ENCODE results near the gene FER1L5.

Gene FER1L5

DNA sequence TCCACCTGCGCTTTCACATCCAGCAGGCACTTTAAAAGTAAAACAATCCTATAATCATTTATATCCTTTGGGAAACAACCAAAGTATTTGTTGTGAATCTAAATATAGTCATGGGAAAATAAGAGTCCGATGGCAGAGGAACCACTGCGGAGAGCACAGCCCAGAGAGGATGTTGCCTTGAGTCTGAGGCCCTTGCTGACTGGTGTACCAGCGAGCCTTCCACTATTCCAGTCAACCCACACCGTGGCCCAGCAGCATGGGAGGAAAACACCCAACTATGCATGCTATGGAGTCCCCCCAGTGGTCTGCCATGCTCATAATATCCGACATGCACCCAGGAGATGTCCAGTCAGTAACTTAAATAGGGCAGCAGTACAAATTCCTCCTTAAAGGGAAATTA lies 26.0 kb upstream of the FER1L5 start:
- TF ChIP-seq, protein P1, sequence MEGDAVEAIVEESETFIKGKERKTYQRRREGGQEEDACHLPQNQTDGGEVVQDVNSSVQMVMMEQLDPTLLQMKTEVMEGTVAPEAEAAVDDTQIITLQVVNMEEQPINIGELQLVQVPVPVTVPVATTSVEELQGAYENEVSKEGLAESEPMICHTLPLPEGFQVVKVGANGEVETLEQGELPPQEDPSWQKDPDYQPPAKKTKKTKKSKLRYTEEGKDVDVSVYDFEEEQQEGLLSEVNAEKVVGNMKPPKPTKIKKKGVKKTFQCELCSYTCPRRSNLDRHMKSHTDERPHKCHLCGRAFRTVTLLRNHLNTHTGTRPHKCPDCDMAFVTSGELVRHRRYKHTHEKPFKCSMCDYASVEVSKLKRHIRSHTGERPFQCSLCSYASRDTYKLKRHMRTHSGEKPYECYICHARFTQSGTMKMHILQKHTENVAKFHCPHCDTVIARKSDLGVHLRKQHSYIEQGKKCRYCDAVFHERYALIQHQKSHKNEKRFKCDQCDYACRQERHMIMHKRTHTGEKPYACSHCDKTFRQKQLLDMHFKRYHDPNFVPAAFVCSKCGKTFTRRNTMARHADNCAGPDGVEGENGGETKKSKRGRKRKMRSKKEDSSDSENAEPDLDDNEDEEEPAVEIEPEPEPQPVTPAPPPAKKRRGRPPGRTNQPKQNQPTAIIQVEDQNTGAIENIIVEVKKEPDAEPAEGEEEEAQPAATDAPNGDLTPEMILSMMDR (IDR thresholded peaks at IDR 0.05; ENCODE audit: insufficient read depth, low read length, poor library complexity, severe bottlenecking): no peak
- H3K36me3 ChIP-seq (ENCODE audit: control insufficient read depth, insufficient read depth, low read length): peaks cover 16% of the 10 kb centered on the region
- no peak overlapping the region for H3K4me3 ChIP-seq (replicated peaks; ENCODE audit: low read depth, low read length)
- no peaks in the 10 kb centered on the region for H3K27me3 ChIP-seq (replicated peaks; ENCODE audit: control insufficient read depth, insufficient read depth, low read length)
- DNase-seq (ENCODE audit: extremely low read depth, insufficient read length): no peak

DNA sequence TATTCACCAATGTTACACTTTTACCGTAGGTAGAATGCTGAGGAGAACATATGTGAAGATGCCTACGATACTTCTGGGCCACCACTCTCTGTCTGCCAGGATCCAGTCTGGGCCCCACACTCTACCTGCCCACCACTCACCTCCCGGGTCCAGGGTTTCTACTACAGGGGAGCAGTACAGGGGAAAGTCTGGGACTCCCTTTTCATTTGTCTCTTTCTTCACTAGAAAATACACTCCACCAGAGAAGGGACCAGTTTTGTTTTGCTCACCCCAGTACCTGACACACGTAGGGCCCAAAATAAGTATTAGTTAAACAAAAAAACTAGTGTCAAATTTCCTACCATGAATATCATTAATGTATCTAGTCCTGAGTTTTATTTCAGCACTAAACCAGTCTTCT lies 25.6 kb upstream of the FER1L5 start:
- Histone ChIP-seq H3K27me3 (replicated peaks; ENCODE audit: control insufficient read depth, insufficient read depth, low read length) (no peaks in the 10 kb centered on the region), H3K36me3 (ENCODE audit: control insufficient read depth, insufficient read depth, low read length) (peaks cover 16% of the 10 kb centered on the region), H3K4me3 (replicated peaks; ENCODE audit: low read depth, low read length) (no peak overlapping the region)
- TF ChIP-seq, protein P1 (IDR thresholded peaks at IDR 0.05; ENCODE audit: insufficient read depth, low read length, poor library complexity, severe bottlenecking): no peak
- no peak for DNase-seq (ENCODE audit: extremely low read depth, insufficient read length)

DNA sequence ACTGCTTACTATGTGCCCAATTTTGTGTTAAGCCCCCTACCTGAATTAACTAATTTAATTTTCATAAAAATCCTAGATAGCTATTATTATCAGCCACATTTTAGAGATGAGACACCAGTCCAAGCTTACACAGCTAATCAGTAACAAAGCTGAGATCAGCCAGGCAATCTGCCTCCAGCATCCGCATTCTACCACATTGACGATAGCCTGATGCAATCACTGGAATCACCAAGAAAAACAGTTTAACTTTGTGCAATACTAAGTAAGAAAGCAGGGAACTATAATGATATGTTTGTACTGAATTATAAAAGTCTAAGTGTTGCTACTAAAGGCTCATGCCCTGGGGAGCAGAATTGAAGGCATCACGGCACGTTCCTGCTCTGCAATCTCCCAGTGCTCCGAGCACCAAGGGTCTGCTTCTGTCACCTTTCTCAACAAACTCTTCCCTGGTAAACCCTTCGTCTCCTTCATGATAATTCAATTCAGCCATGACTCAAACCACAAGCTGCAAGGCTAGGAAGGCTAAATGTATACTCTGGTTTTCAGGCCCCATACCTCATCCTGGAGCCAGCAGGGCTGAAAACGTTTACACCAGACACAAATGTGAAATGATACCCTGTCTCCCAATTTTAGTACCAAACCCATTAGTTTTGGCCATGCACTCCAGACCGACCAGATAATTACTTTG lies 23.8 kb upstream of the FER1L5 start:
- DNase-seq (ENCODE audit: extremely low read depth, insufficient read length): no peak
- TF ChIP-seq, protein P1 (IDR thresholded peaks at IDR 0.05; ENCODE audit: insufficient read depth, low read length, poor library complexity, severe bottlenecking): no peak
- Histone ChIP-seq H3K4me3 (replicated peaks; ENCODE audit: low read depth, low read length) (no peak overlapping the region), H3K36me3 (ENCODE audit: control insufficient read depth, insufficient read depth, low read length) (peaks cover 12% of the 10 kb centered on the region), H3K27me3 (replicated peaks; ENCODE audit: control insufficient read depth, insufficient read depth, low read length) (no peaks in the 10 kb centered on the region)

DNA sequence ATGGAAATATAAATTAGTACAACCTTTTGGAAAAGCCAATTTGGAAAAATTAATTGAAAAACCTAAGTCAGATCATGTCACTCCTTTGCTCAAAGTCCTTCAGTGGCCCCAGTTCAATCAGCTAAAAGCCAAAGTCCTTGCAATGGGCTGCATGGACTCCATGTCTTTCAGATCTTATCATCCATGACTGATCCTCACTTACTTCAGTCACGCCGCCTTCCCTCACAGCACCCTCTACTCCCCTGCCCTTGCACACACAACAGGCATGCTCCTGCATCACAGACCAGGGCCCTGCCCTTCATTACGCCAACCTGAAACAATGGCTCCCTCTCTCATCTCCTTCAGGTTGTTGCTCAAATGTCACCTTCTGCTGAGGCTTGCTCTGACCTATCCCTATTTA lies 20.0 kb upstream of the FER1L5 start:
- no peak overlapping the region for H3K4me3 ChIP-seq (replicated peaks; ENCODE audit: low read depth, low read length)
- H3K36me3 ChIP-seq (ENCODE audit: control insufficient read depth, insufficient read depth, low read length): peaks cover 10% of the 10 kb centered on the region
- TF ChIP-seq, protein P1 (IDR thresholded peaks at IDR 0.05; ENCODE audit: insufficient read depth, low read length, poor library complexity, severe bottlenecking): no peak
- no peak for DNase-seq (ENCODE audit: extremely low read depth, insufficient read length)
- no peaks in the 10 kb centered on the region for H3K27me3 ChIP-seq (replicated peaks; ENCODE audit: control insufficient read depth, insufficient read depth, low read length)

DNA sequence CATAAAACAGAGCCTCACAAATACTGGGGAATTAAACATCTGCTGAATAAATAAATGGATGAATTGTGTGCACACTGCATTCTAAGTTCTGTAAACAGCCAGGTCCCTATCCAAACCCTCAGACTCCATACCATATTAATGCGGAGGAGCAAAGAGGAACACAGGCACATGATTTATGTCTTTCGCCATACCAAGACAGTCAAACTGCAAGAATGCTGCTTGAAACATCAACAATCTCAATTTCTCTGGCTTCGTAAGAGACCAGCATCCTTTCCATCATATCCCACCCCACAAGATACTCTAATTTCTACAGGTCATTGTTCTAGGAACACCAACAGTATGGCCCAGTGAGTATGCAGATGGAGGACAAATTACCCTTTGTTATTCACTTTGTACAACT lies 19.4 kb upstream of the FER1L5 start:
- H3K4me3 ChIP-seq (replicated peaks; ENCODE audit: low read depth, low read length): no peak overlapping the region
- TF ChIP-seq, protein P1 (IDR thresholded peaks at IDR 0.05; ENCODE audit: insufficient read depth, low read length, poor library complexity, severe bottlenecking): no peak
- H3K27me3 ChIP-seq (replicated peaks; ENCODE audit: control insufficient read depth, insufficient read depth, low read length): no peaks in the 10 kb centered on the region
- no peak for DNase-seq (ENCODE audit: extremely low read depth, insufficient read length)
- H3K36me3 ChIP-seq (ENCODE audit: control insufficient read depth, insufficient read depth, low read length): peaks cover 12% of the 10 kb centered on the region
